ENCODE measurements around the gene DKK3.

Gene DKK3

GRCh38 chr11:12029738-12030363 is 21.4 kb upstream of the DKK3 start:
- peak in 1 of 14 donors; percentile 21 for DNase-seq

- no peak for DNase-seq
Measured at GRCh38 chr11:12029119-12029518, 20.7 kb upstream of the DKK3 start.

DNA sequence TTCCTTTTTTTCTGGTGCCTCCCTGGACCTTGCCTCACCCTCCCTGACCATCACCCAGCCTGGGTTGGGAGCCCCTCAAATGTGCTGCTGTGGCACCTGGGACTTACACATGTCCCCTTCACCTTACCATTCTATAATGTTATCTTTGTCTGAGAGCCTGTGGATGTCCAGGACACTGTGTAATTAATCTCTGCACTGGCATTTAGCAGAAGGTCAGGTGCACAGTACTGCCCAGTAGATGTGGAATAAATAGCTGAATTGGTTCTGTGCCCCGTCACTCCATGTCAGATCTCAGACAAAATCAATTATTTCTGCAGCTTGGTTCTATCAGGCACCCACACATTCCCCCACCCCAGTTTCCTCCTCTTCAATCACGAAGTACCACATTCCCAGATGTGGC is 19.9 kb upstream of the DKK3 start:
- DNase-seq, result no peak

- no peak for DNase-seq
Measured at GRCh38 chr11:12026331-12027211, 18.1 kb upstream of the DKK3 start.

- DNase-seq, result no peak
Measured at GRCh38 chr11:12024254-12024926, 16.0 kb upstream of the DKK3 start.

DNA sequence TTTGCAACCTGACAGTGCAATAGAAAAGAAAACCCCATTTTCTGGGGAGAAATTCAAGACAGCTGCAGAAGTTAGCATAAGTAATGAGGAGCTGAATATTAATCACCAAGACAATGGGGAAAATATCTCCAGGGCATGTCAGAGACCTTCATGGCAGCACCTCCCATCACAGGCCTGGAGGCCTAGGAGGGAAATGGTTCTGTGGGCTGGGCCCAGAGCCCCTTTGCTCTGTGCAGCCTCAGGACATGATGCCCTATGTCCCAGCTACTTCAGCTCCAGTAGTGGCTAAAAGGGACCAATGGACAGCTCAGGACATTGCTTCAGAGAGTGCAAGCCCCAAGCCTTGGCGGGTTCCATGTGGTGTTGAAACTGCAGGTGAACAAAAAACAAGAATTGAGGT is 14.6 kb upstream of the DKK3 start:
- DNase-seq, result no peak

GRCh38 chr11:12020546-12020945 is 12.1 kb upstream of the DKK3 start:
- no peak for DNase-seq

DNA sequence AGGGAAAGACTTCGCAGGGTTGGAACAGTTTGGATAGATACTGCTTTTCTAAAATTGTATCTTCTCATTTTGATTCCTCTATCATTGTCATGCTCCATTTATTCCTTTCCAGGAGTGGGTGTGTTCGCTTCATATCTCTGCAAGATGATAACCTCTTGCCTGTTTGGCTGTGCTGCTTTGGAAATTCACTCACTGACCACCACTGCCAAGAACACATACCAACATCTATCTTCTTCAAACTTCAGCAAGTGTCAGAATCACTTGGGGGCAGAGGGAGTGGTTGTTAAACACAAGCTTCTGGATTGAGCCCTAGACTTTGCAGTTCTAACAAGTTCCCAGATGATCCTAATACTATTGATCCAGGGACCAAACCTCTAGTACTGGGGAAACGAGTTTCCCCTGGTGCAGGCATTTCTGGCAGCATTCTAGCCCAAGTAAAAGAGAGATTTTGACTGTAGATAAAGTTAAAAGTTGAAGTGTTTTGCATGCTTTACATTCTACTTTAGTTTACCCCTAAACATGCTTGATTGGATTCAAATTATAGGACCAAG is 11.5 kb upstream of the DKK3 start:
- peak in 1 of 14 donors; percentile 32 for DNase-seq

GRCh38 chr11:12019337-12019736 is 10.9 kb upstream of the DKK3 start:
- peak in 8 of 14 donors; percentile 7 to 53 (median 40) for DNase-seq

- no peak for DNase-seq
Measured at GRCh38 chr11:12017865-12018453, 9.5 kb upstream of the DKK3 start.

- no peak for DNase-seq
Measured at GRCh38 chr11:12017243-12017678, 8.8 kb upstream of the DKK3 start.

- no peak for DNase-seq
Measured at GRCh38 chr11:12016246-12016645, 7.8 kb upstream of the DKK3 start.

- DNase-seq, result no peak
Measured at GRCh38 chr11:12015486-12015885, 7.1 kb upstream of the DKK3 start.

DNA sequence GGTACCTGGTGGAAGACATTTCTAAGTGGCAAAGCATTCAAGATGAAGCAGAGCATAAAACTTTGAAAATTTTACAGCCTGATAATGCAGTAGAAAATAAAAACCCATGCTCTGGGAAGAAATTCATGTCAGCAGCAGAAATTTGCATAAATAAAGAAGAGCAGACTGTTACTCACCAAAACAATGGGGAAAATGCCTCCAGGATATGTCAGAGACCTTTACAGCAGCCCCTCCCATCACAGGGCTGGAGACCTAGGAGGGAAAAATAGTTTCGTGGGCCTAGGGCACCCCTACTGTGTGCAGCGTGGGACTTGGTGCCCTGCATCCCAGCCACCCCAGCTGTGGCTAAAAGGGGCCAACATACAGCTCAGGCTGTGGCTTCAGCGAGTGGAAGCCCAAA is 5.4 kb upstream of the DKK3 start:
- DNase-seq, result no peak

DNA sequence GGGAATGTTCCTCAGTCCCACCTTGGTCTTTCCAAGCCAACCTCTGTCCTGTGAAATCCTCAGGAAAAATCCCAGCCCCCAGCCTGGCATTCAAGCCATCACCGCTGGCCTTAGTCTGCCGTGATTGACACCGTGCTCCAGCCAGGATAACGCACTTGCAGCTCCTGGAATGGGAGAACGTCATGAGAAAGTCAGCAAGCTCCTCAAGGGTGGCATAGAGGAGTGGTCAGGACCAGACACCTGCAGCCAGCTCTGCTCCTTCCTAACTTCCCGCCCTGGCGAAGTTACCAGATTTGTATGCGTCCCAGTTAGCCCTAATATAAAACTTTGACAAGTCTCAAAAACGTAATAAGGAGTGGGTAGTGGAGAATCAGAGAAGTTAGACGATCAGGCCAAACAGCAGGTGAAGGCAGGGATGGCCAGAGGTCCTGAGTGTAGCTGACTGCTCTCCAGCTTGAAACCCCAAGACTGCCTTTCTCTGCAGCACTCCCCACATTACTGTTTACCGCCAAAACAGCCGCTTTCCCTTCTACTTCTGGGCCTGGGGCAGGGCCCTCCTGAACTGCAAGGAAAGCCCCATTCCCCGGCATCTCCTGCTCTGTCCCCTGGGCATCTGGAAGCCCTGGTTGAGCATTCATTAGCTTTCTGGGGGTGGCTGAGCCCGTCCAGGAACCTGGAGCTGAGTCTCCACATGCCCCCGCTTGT is 1.3 kb upstream of the DKK3 start:
- no peak for DNase-seq

GRCh38 chr11:12008790-12009616 is 577 bp upstream of the DKK3 start:
- peak in 8 of 14 donors; percentile 16 to 75 (median 49) for DNase-seq

GRCh38 chr11:12007230-12007593 is 1.2 kb downstream of the DKK3 start:
- DNase-seq, result no peak

DNA sequence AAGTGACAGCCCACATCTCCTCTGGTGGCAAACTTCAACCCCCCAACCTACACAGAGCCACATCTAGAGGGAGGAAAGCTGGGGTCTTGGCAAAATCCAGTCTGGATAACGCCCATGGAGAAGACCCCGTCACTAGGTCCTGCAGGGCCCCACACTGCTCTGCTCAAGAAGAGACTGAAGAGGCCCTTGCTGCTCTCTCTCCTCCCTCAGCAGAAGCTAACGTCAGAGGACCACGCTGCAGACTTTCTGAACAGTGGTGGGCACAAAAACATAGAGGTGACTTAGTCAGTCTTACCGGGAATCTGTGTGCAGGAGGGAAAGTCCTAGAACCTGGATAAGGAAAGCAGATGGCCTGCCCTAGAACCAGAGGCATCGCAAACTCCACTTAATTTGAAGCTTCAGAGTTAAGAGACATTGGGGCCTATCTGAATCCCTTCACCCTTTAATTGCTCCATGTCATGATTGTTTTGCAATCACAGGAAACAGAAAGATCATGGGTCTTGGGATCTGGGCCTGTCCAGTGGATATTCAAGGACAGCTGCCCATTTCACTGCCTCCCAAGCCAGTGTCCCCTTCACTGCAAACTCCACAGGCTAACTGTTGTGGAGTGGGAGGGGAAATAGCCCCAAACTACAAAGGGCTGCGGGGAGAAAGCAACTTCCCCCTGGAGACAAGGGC is 1.7 kb downstream of the DKK3 start:
- DNase-seq, result no peak

DNA sequence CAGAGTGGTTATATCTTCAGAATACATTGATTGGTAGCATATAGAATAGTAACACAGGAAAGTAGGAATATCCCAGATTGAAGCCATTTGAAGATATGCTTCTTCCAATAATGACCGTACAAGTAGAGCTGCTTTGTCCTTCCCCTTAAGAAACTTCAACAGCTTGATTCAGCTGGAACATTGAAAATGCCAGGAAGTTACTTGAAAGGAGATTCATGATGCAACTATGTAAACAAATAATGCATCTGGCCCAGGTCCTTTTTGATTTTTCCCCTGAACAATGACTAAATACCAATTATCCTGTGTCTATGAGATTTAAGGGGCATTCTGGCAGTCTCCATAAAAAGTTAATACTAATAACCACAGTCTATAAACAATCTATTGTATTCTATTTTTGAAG is 3.0 kb downstream of the DKK3 start:
- no peak for DNase-seq

GRCh38 chr11:12005061-12005460 is 3.4 kb downstream of the DKK3 start:
- no peak for DNase-seq

GRCh38 chr11:12003815-12004214 is 4.6 kb downstream of the DKK3 start:
- no peak for DNase-seq

All from C1 segment of cervical spinal cord (tissue), 14 donors.